ENCODE data around the gene NRXN3. TPM values are rescaled to one million over a fixed set of nuclear protein-coding genes. Genes with fewer than 3 reads are reported as not detected.

The NRXN3 gene
- polyA plus RNA-seq, 1 donor from 2014 or later: 110 TPM

DNA sequence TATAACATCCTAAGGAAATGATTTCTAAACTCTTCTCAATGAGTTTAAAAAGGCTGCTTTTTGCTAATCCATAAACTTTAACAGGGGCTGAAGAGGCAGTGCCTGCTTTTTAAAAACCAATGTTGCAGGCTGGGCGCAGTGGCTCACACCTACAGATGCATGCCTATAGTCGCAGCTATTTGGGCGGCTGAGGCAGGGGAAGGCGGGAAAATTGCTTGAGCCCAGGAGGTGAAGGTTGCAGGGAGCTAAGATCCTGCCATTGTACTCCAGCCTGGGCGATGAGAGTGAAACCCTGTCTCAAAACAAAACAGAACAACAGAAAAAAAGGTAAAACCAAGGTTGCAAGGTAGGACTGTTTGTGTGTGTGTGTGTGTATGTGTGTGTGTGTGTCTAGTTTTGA lies 1509.9 kb downstream of the NRXN3 start:
- Histone ChIP-seq H4K20me1 (ENCODE audit: insufficient read depth) (no peaks in the 10 kb centered on the region), H3K9ac (ENCODE audit: low read length) (no peak overlapping the region), H3K9me3 (ENCODE audit: low read length) (no peaks in the 10 kb centered on the region), H2AFZ (ENCODE audit: low read depth, low read length) (no peak overlapping the region), H3K9me2 (ENCODE audit: insufficient read depth, low read length) (no peaks in the 10 kb centered on the region), H3K79me2 (replicated peaks; ENCODE audit: insufficient read depth, low read length) (no peaks in the 10 kb centered on the region), H3F3A (ENCODE audit: insufficient read depth, low read length, poor library complexity, severe bottlenecking) (peaks cover 6% of the 10 kb centered on the region), H3K27ac (ENCODE audit: low read length) (no peak overlapping the region), H3K4me2 (ENCODE audit: low read length) (no peak overlapping the region), H3K36me3 (ENCODE audit: insufficient read depth, low read length) (no peaks in the 10 kb centered on the region), H3K27me3 (ENCODE audit: insufficient read depth, low read depth, low read length) (no peaks in the 10 kb centered on the region), H3K4me3 (ENCODE audit: low read length) (no peak overlapping the region)
- TF ChIP-seq SMC3 (conservative IDR thresholded peaks at IDR 0.05; ENCODE audit: poor library complexity): no peak
- TF ChIP-seq RAD21 (conservative IDR thresholded peaks at IDR 0.05): no peak
- TF ChIP-seq, protein P1, sequence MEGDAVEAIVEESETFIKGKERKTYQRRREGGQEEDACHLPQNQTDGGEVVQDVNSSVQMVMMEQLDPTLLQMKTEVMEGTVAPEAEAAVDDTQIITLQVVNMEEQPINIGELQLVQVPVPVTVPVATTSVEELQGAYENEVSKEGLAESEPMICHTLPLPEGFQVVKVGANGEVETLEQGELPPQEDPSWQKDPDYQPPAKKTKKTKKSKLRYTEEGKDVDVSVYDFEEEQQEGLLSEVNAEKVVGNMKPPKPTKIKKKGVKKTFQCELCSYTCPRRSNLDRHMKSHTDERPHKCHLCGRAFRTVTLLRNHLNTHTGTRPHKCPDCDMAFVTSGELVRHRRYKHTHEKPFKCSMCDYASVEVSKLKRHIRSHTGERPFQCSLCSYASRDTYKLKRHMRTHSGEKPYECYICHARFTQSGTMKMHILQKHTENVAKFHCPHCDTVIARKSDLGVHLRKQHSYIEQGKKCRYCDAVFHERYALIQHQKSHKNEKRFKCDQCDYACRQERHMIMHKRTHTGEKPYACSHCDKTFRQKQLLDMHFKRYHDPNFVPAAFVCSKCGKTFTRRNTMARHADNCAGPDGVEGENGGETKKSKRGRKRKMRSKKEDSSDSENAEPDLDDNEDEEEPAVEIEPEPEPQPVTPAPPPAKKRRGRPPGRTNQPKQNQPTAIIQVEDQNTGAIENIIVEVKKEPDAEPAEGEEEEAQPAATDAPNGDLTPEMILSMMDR (IDR thresholded peaks at IDR 0.05; ENCODE audit: poor library complexity, severe bottlenecking): no peak
- no peak for TF ChIP-seq MXI1 (conservative IDR thresholded peaks at IDR 0.05; ENCODE audit: poor library complexity, severe bottlenecking)
- TF ChIP-seq, protein P2, sequence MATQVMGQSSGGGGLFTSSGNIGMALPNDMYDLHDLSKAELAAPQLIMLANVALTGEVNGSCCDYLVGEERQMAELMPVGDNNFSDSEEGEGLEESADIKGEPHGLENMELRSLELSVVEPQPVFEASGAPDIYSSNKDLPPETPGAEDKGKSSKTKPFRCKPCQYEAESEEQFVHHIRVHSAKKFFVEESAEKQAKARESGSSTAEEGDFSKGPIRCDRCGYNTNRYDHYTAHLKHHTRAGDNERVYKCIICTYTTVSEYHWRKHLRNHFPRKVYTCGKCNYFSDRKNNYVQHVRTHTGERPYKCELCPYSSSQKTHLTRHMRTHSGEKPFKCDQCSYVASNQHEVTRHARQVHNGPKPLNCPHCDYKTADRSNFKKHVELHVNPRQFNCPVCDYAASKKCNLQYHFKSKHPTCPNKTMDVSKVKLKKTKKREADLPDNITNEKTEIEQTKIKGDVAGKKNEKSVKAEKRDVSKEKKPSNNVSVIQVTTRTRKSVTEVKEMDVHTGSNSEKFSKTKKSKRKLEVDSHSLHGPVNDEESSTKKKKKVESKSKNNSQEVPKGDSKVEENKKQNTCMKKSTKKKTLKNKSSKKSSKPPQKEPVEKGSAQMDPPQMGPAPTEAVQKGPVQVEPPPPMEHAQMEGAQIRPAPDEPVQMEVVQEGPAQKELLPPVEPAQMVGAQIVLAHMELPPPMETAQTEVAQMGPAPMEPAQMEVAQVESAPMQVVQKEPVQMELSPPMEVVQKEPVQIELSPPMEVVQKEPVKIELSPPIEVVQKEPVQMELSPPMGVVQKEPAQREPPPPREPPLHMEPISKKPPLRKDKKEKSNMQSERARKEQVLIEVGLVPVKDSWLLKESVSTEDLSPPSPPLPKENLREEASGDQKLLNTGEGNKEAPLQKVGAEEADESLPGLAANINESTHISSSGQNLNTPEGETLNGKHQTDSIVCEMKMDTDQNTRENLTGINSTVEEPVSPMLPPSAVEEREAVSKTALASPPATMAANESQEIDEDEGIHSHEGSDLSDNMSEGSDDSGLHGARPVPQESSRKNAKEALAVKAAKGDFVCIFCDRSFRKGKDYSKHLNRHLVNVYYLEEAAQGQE (IDR thresholded peaks at IDR 0.05; ENCODE audit: borderline replicate concordance): no peak
- no peak for TF ChIP-seq TAF1 (IDR thresholded peaks at IDR 0.05; ENCODE audit: low read depth)
- no peak for TF ChIP-seq EP300 (conservative IDR thresholded peaks at IDR 0.05; ENCODE audit: poor library complexity, severe bottlenecking)
- TF ChIP-seq POLR2AphosphoS5 (IDR thresholded peaks at IDR 0.05): no peak
- no peak for TF ChIP-seq EZH2 (IDR thresholded peaks at IDR 0.05; ENCODE audit: borderline replicate concordance, insufficient read depth, low read length, poor library complexity, severe bottlenecking)

DNA sequence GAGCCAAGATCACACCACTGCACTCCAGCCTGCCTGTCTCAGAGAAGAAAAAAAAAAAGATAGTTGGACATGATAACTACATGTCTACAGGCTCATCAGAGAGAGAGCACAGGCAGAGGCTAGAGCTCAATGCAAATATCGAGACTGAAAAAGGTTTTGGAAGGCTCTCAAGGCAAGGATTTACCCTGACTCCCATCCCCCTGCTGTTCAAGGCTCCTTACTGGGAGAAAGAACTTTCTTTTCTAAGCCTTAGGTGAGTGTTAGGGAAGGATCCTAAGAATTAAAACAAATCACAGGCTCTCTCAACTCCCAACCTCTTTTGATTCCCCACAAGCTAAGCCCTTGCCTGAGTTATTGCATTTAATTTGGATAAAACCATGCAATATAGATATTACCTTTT lies 1516.0 kb downstream of the NRXN3 start:
- H3K27me3 ChIP-seq (ENCODE audit: insufficient read depth, low read depth, low read length): no peaks in the 10 kb centered on the region
- no peaks in the 10 kb centered on the region for H3K36me3 ChIP-seq (ENCODE audit: insufficient read depth, low read length)
- no peak overlapping the region for H3K4me2 ChIP-seq (ENCODE audit: low read length)
- H3K9me2 ChIP-seq (ENCODE audit: insufficient read depth, low read length): no peaks in the 10 kb centered on the region
- no peaks in the 10 kb centered on the region for H3K79me2 ChIP-seq (replicated peaks; ENCODE audit: insufficient read depth, low read length)
- H3F3A ChIP-seq (ENCODE audit: insufficient read depth, low read length, poor library complexity, severe bottlenecking): no peaks in the 10 kb centered on the region
- H3K4me3 ChIP-seq (ENCODE audit: low read length): no peak overlapping the region
- TF ChIP-seq SMC3 (conservative IDR thresholded peaks at IDR 0.05; ENCODE audit: poor library complexity): no peak
- no peak for TF ChIP-seq EZH2 (IDR thresholded peaks at IDR 0.05; ENCODE audit: borderline replicate concordance, insufficient read depth, low read length, poor library complexity, severe bottlenecking)
- no peak for TF ChIP-seq RAD21 (conservative IDR thresholded peaks at IDR 0.05)
- no peak for TF ChIP-seq MXI1 (conservative IDR thresholded peaks at IDR 0.05; ENCODE audit: poor library complexity, severe bottlenecking)
- no peak for TF ChIP-seq POLR2AphosphoS5 (IDR thresholded peaks at IDR 0.05)
- no peak for TF ChIP-seq EP300 (conservative IDR thresholded peaks at IDR 0.05; ENCODE audit: poor library complexity, severe bottlenecking)
- TF ChIP-seq, protein P2 (IDR thresholded peaks at IDR 0.05; ENCODE audit: borderline replicate concordance): no peak
- TF ChIP-seq, protein P1 (IDR thresholded peaks at IDR 0.05; ENCODE audit: poor library complexity, severe bottlenecking): no peak
- no peak for TF ChIP-seq TAF1 (IDR thresholded peaks at IDR 0.05; ENCODE audit: low read depth)
- no peaks in the 10 kb centered on the region for H3K9me3 ChIP-seq (ENCODE audit: low read length)
- no peak overlapping the region for H3K27ac ChIP-seq (ENCODE audit: low read length)
- H4K20me1 ChIP-seq (ENCODE audit: insufficient read depth): no peaks in the 10 kb centered on the region
- no peak overlapping the region for H2AFZ ChIP-seq (ENCODE audit: low read depth, low read length)
- no peak overlapping the region for H3K9ac ChIP-seq (ENCODE audit: low read length)
